Esophagus muscularis mucosa (tissue), 4 donors: ENCODE data around the gene RALGAPB. TPM values are rescaled to one million over a fixed set of nuclear protein-coding genes. Genes with fewer than 3 reads are reported as not detected.

Source experiments
- DNase-seq: peaks from one replicate; pipeline ENCODE4 v3.0.0-alpha.2; 2017; ENCODE audit errors: extremely low spot score
- H3K27ac ChIP-seq, 4 donors: fragments of 200-600 bp; sonication (generic); replicated peaks in 1 of 4; 1 replicate in 3 of 4; 2 replicates in 1 of 4; pipeline ENCODE4 v1.5.1; 2016 to 2019; ENCODE audit warnings: mild to moderate bottlenecking in 1 of 4
- H3K27me3 ChIP-seq, 4 donors: fragments of 200-600 bp; sonication (generic); one replicate each; pipeline versions ENCODE4 v1.5.1 to v1.6.0; 2016 to 2019
- H3K36me3 ChIP-seq, 4 donors: fragments of 200-600 bp; sonication (generic); one replicate each; pipeline ENCODE4 v1.5.1; 2016 to 2019
- H3K4me1 ChIP-seq, 4 donors: fragments of 200-600 bp; sonication (generic); one replicate each; pipeline ENCODE4 v1.5.1; 2016 to 2019
- H3K4me3 ChIP-seq, 4 donors: fragments of 200-600 bp; sonication (generic); 1 replicate in 2 of 4; 2 replicates in 2 of 4; pipeline ENCODE4 v1.5.1; 2016 to 2019; ENCODE audit warnings: mild to moderate bottlenecking in 4 of 4, moderate library complexity in 1 of 4
- H3K9me3 ChIP-seq, 4 donors: fragments of 200-600 bp; sonication (generic); 1 replicate in 3 of 4; 2 replicates in 1 of 4; pipeline ENCODE4 v1.5.1; 2016 to 2019
- CTCF ChIP-seq, 3 experiments: fragments of 200-600 bp in 2 of 3; fragments of 450-650 bp in 1 of 3; sonication (generic) in 2 of 3; IDR thresholded peaks; one replicate each; pipeline ENCODE4 v1.5.1; 2017 to 2019; ENCODE audit warnings: antibody characterized with exemption in 3 of 3, mild to moderate bottlenecking in 2 of 3, moderate library complexity in 1 of 3
- EP300 ChIP-seq: sonication (generic); formaldehyde crosslinking; IDR thresholded peaks from one replicate; pipeline ENCODE4 v1.6.1; 2017; ENCODE audit warnings: antibody characterized with exemption
- POLR2A ChIP-seq: fragments of 450-650 bp; IDR thresholded peaks from one replicate; pipeline ENCODE4 v1.6.1; 2017; ENCODE audit warnings: antibody characterized with exemption, moderate library complexity, mild to moderate bottlenecking, low read depth
- POLR2AphosphoS5 ChIP-seq, 2 donors: sonication (generic); formaldehyde crosslinking; IDR thresholded peaks; one replicate each; pipeline ENCODE4 v1.6.1; 2017; ENCODE audit warnings: antibody characterized with exemption in 2 of 2
- WGBS: methylation state at CpG from one replicate; pipeline ENCODE4 v1.1.5; 2018; 5-methylcytosine and 5-hydroxymethylcytosine counted together
- intact Hi-C: fragments of 100-400 bp; cut with DNase I; formaldehyde crosslinking; loops from one replicate; pipeline ENCODE4 v1.15.1; 2023
- total RNA-seq, 4 donors: library from RNA; depleted of rRNA; stranded (reverse); fragments of >200 nt; gene quantifications; one replicate each; pipeline versions ENCODE4 v1.1.0 to v1.2.1, GENCODE V29; 2016

The RALGAPB gene
- total RNA-seq, 4 donors from 2014 or later = 31.5 to 37.4 (median 35.5) TPM

DNA sequence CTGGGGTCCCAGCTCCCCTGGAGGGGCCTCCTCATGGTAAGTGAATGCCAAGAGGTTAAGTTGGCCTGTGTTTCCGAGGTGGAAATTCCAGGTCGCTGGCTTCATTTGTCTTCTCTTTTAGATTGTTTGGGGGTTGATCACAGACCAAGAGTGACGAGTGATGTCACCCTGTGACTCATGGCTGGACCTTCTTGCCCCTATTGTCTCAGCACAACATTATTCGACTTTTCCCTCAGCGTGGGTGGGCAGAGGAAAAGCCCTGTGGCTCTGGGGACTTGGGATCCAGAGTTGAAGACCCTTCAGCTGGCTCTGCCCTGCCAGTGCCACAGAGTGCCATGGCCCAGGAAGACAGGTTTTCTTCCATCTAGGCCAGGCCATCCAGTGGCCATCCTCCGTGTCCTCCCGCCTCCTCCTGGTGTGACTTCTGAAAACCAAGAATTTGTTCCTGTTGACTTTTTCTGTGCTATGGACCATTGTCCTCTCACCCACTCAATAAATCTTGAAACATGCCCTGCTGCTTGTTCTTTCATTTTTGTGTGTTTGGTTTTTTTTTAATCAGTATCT lies 22.1 kb upstream of the RALGAPB start:
- DNase-seq = no peak
- no peak for TF ChIP-seq POLR2AphosphoS5 (IDR thresholded peaks at IDR 0.05)
- no peak for TF ChIP-seq EP300
- TF ChIP-seq POLR2A = no peak
- TF ChIP-seq CTCF (IDR thresholded peaks at IDR 0.05) = no peak
- no peak overlapping the region for H3K27ac ChIP-seq

DNA sequence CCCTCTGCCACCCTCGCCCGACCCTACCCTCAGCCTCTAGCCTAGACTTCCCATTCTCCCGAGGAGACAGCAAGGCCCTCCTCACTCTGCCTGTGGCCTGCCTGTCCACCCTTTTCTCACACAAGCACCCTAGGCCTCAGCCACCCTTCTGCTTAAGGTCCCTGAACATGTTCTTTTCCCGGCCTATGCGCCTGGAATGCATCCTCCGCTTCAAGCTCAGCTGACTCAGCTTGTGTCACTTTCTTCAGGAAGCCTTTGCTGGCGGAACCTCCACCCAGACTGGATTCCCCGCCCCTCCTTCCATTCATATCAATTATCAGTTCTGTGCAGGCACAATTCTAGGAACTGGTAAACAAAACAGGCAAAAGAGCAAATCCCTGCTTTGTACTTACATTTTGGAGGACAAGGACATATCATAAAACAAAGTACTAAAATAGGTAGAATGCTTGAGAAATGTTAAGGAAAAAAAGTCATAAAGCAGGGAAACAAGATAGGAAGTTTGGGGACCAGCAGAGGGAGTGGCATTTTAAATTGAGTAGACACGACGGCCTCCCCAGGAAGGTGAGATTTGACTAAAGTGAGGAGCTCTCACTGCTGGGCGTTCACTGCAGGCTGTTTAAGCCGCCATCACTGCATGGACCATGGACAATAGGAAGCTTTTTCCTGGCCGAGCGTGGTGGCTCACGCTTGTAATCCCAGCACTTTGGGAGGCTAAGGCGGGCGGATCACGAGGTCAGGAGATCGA lies 19.6 kb upstream of the RALGAPB start:
- no peak for DNase-seq
- no peak for TF ChIP-seq POLR2A
- H3K9me3 ChIP-seq = no peaks in the 10 kb centered on the region
- peaks cover 9 to 33% (median 30%) of the 10 kb centered on the region in 4 donors for H3K36me3 ChIP-seq
- H3K27ac ChIP-seq = peak overlapping the region in 2 of 4 donors; percentile 20 to 32
- intact Hi-C loops = no loop called here
- H3K27me3 ChIP-seq = no peaks in the 10 kb centered on the region
- WGBS = 91% methylated on average over 19 of the region's 19 CpGs
- H3K4me3 ChIP-seq = no peak overlapping the region
- H3K4me1 ChIP-seq = peaks cover 4 to 9% (median 7%) of the 10 kb centered on the region in 4 donors

More for the DNA sequence above, 22.1 kb upstream of the RALGAPB start:
- no peak overlapping the region for H3K4me3 ChIP-seq
- peaks cover 9 to 33% (median 30%) of the 10 kb centered on the region in 4 donors for H3K36me3 ChIP-seq
- no peaks in the 10 kb centered on the region for H3K27me3 ChIP-seq
- H3K9me3 ChIP-seq = no peaks in the 10 kb centered on the region
- intact Hi-C loops = no loop called here
- H3K4me1 ChIP-seq = peaks cover 12 to 29% (median 25%) of the 10 kb centered on the region in 4 donors
- 90% methylated on average over 7 of the region's 7 CpGs for WGBS

DNA sequence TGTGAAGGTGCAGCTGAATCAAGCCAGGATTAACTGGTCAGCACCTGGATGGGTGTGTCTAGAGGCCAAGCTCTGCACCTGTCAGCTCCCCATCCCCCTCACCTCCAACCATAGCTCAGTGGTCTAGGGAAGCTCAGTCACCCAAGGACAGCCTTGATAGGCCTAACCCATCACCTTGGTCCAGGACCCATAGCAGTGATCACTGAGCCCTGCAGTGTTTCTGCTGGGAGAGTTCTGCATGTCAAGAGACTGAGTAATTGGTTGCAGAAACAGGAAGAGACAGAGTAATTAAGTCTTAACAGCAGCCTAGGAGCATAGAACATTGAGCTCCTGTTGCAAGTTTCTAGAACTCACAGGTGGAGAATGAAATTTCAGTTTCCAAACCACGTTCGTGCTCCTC lies 18.7 kb upstream of the RALGAPB start:
- TF ChIP-seq POLR2AphosphoS5 (IDR thresholded peaks at IDR 0.05) (no peak), POLR2A (no peak)
- Histone ChIP-seq H3K27me3 (peaks cover 0 to 3% (median 0%) of the 10 kb centered on the region in 4 donors), H3K27ac (no peak overlapping the region), H3K4me3 (no peak overlapping the region), H3K9me3 (no peaks in the 10 kb centered on the region), H3K36me3 (peaks cover 9 to 24% (median 23%) of the 10 kb centered on the region in 4 donors), H3K4me1 (peaks cover 0 to 4% (median under 1%) of the 10 kb centered on the region in 4 donors)
- 98% methylated on average over 2 of the region's 2 CpGs for WGBS
- intact Hi-C loops = no loop called here
- no peak for DNase-seq

GRCh38 chr20:38454556-38455473 lies 17.8 kb upstream of the RALGAPB start:
- Histone ChIP-seq H3K27ac (no peak overlapping the region), H3K27me3 (peaks cover 0 to 5% (median 0%) of the 10 kb centered on the region in 4 donors), H3K9me3 (no peaks in the 10 kb centered on the region), H3K36me3 (peaks cover 5 to 16% (median 14%) of the 10 kb centered on the region in 4 donors), H3K4me3 (no peak overlapping the region), H3K4me1 (peaks cover 0 to 4% (median 0%) of the 10 kb centered on the region in 4 donors)
- TF ChIP-seq POLR2AphosphoS5 (IDR thresholded peaks at IDR 0.05) (no peak), CTCF (IDR thresholded peaks at IDR 0.05) (no peak), POLR2A (no peak), EP300 (no peak)
- DNase-seq = no peak
- WGBS = 92% methylated on average over 13 of the region's 13 CpGs
- intact Hi-C loops = no loop called here

GRCh38 chr20:38458314-38458713 lies 14.3 kb upstream of the RALGAPB start:
- H3K4me1 ChIP-seq = no peaks in the 10 kb centered on the region
- H3K27ac ChIP-seq = no peak overlapping the region
- H3K36me3 ChIP-seq = no peaks in the 10 kb centered on the region
- TF ChIP-seq POLR2A = no peak
- TF ChIP-seq EP300 = no peak
- 94% methylated on average over 5 of the region's 5 CpGs for WGBS
- intact Hi-C loops = no loop called here
- peaks cover 0 to 5% (median 0%) of the 10 kb centered on the region in 4 donors for H3K27me3 ChIP-seq
- no peak overlapping the region for H3K4me3 ChIP-seq
- DNase-seq = no peak
- no peaks in the 10 kb centered on the region for H3K9me3 ChIP-seq
